ENCODE data around the gene C6orf15. TPM values are rescaled to one million over a fixed set of nuclear protein-coding genes. Genes with fewer than 3 reads are reported as not detected.
A peak's percentile ranks its signal among the peaks of the same experiment; 100 is the strongest.

The C6orf15 gene
- total and polyA plus RNA-seq, 2 donors (not counting 3 experiments of a cell fraction or from before 2014, with no cell fraction given), result not detected

DNA sequence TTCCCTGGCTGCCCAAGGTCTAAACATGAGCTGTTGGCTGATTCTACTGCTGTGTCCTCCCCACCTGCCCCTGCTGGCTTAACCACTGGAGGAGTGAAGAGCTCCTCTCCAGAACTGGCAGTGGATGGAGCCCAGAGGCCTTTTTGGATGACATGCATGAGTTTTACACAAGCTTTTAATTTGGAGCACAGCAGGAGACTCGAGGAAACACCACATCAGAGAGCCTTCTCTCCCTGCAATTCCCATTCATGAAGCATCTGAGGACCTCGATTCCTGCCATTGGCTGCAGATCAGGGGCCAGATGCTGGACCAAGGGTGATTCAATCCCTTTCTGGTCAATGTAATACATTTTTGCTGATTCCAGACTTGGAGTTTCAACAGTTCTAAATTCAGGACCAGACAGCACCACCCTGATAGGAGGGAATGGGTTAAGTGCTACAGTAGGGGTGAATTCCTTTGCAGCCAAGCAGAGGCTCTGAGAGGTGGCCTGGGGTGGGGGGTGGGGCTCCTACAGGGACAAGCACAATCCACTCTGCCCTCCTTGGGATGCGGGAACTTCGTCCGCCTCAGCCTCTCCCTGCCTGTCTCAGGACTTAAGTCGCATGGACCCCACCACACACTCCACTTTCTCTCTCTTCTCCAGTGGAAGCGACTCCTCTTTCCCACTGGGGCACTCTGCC, 1.6 kb upstream of the C6orf15 start:
- peak overlapping the region; percentile 53 for H3K4me2 ChIP-seq (ENCODE audit: insufficient read depth, low read length)
- intact Hi-C loops (cut with micrococcal nuclease) (loop anchor here (1.0 kb wide), 2 partner anchors 20 to 27 kb away; no protein-coding TSS in a partner anchor), dilution Hi-C loops (cut with MboI; ENCODE audit: extremely low pct_ligation_motif_present, low sequenced_read_pairs) (no loop called here)
- peak overlapping the region; percentile 51 for H3K27ac ChIP-seq (ENCODE audit: insufficient read depth, low read depth, low read length)
- H3K9me3 ChIP-seq (replicated peaks; ENCODE audit: control insufficient read depth, insufficient read depth, low read length), result no peaks in the 10 kb centered on the region
- no peak for DNase-seq (ENCODE audit: low read depth, low spot score)
- H3K4me1 ChIP-seq (ENCODE audit: control insufficient read depth, extremely low read depth, insufficient read depth, low read length), result peaks cover 21% of the 10 kb centered on the region
- H3K4me3 ChIP-seq (replicated peaks in 1 of 3; ENCODE audit: insufficient read depth in 1 of 3, low read depth in 1 of 3, low read length in 3 of 3), result no peak overlapping the region
- no peaks in the 10 kb centered on the region for H4K20me1 ChIP-seq (replicated peaks; ENCODE audit: control insufficient read depth, extremely low read depth, insufficient read depth, low read length)
- no peaks in the 10 kb centered on the region for H3K9me1 ChIP-seq (replicated peaks; ENCODE audit: control insufficient read depth, extremely low read depth, insufficient read depth, low read length)
- no peak overlapping the region for H3K9ac ChIP-seq (replicated peaks; ENCODE audit: extremely low read depth, insufficient read depth, low read length)
- no TSS peak for BruUV-seq (replicated peaks)
- H3K36me3 ChIP-seq (ENCODE audit: control insufficient read depth in 2 of 2, extremely low read depth in 1 of 2, insufficient read depth in 2 of 2, low read length in 2 of 2), result no peaks in the 10 kb centered on the region
- H2AFZ ChIP-seq (ENCODE audit: low read depth, low read length), result peak overlapping the region; percentile 93
- TF ChIP-seq POLR2A (IDR thresholded peaks at IDR 0.05; ENCODE audit: low read depth, low read length) (no peak), GATA2 (IDR thresholded peaks at IDR 0.05; ENCODE audit: insufficient read depth, insufficient read length, low read depth, low read length) (no peak), EZH2 (IDR thresholded peaks at IDR 0.05; ENCODE audit: borderline replicate concordance, low read depth, low read length, severe bottlenecking) (no peak), MYC (IDR thresholded peaks at IDR 0.05; ENCODE audit: low read depth, low read length) (no peak)
- ChIA-PET CTCF (interaction anchor here (0.6 to 8.2 kb wide), 17 partner anchors 11 to 1840 kb away, joined by 3 to 102 read pairs (median 5); partner anchors contain the start of genes GTF2H4 and VARS2), POLR2A (interaction anchor here (0.6 to 2.2 kb wide), 6 partner anchors 11 to 557 kb away, joined by 3 to 8 read pairs (median 4); partner anchors contain the start of gene PRR3)
- H3K27me3 ChIP-seq (ENCODE audit: control insufficient read depth in 2 of 2, insufficient read depth in 2 of 2, low read length in 2 of 2), result peaks cover 5 to 12% of the 10 kb centered on the region in 2 experiments
- H3K79me2 ChIP-seq (ENCODE audit: control insufficient read depth, insufficient read depth, low read length), result no peaks in the 10 kb centered on the region
- FAIRE-seq, result no peak

DNA sequence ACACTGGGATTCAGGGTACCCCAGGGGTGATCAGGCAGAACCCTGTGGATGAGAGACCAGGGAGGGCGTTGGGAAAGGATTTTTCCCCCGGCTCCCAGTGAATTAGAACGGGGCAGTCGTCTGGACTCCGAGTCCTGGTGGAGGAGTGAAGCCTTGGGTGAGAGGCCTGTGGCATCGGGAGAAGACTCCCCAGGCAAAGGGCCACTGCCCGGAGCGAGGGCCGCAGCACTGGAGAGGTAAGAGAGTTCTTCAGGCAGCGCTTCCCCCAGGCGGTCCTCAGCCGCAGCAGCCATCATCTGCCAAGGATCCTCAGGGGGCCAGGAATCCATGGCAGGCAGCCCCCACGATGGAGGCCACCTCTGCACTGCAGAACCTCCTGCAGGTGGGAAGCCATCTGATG, 663 bp downstream of the C6orf15 start:
- dilution Hi-C loops (cut with MboI; ENCODE audit: extremely low pct_ligation_motif_present, low sequenced_read_pairs) (no loop called here), intact Hi-C loops (cut with micrococcal nuclease) (no loop called here)
- Histone ChIP-seq H3K4me1 (ENCODE audit: control insufficient read depth, extremely low read depth, insufficient read depth, low read length) (peaks cover 21% of the 10 kb centered on the region), H3K9me1 (replicated peaks; ENCODE audit: control insufficient read depth, extremely low read depth, insufficient read depth, low read length) (no peaks in the 10 kb centered on the region), H3K9me3 (replicated peaks; ENCODE audit: control insufficient read depth, insufficient read depth, low read length) (no peaks in the 10 kb centered on the region), H3K79me2 (ENCODE audit: control insufficient read depth, insufficient read depth, low read length) (no peaks in the 10 kb centered on the region), H3K9ac (replicated peaks; ENCODE audit: extremely low read depth, insufficient read depth, low read length) (no peak overlapping the region), H3K27ac (ENCODE audit: insufficient read depth, low read depth, low read length) (no peak overlapping the region), H3K27me3 (ENCODE audit: control insufficient read depth in 2 of 2, insufficient read depth in 2 of 2, low read length in 2 of 2) (peaks cover 5 to 15% of the 10 kb centered on the region in 2 experiments), H4K20me1 (replicated peaks; ENCODE audit: control insufficient read depth, extremely low read depth, insufficient read depth, low read length) (no peaks in the 10 kb centered on the region), H3K4me2 (ENCODE audit: insufficient read depth, low read length) (no peak overlapping the region), H2AFZ (ENCODE audit: low read depth, low read length) (no peak overlapping the region), H3K36me3 (ENCODE audit: control insufficient read depth in 2 of 2, extremely low read depth in 1 of 2, insufficient read depth in 2 of 2, low read length in 2 of 2) (no peaks in the 10 kb centered on the region), H3K4me3 (replicated peaks in 1 of 3; ENCODE audit: insufficient read depth in 1 of 3, low read depth in 1 of 3, low read length in 3 of 3) (no peak overlapping the region)
- DNase-seq (ENCODE audit: low read depth, low spot score), result no peak
- no peak for TF ChIP-seq CTCF (IDR thresholded peaks at IDR 0.05; ENCODE audit: extremely low read depth in 1 of 2, insufficient read depth in 1 of 2, low read depth in 1 of 2, low read length in 2 of 2)
- TF ChIP-seq FOS (IDR thresholded peaks at IDR 0.05; ENCODE audit: borderline replicate concordance, insufficient read depth, low read length), result no peak
- BruUV-seq (replicated peaks), result no TSS peak
- FAIRE-seq, result no peak
- CTCF ChIA-PET, result interaction anchor here (3.5 to 8.2 kb wide), 2 partner anchors 9 to 25 kb away, joined by 14 to 102 read pairs; no protein-coding TSS in a partner anchor
- POLR2A ChIA-PET, result no interaction called here

All from endothelial cell of umbilical vein (primary cell).